H1 (cell line): ENCODE measurements around the gene MTIF2. TPM values are rescaled to one million over a fixed set of nuclear protein-coding genes. Genes with fewer than 3 reads are reported as not detected.

Experiments used
- CTCF ChIA-PET: fragments of 300-600 bp; sonication (Branson Sonifier 250); formaldehyde crosslinking; loops from one replicate; lab custom pipeline; 2021; ENCODE audit not compliant: partially characterized antibody; lab: Charles Lee
- POLR2A ChIA-PET: fragments of 300-600 bp; sonication (Branson Sonifier 250); formaldehyde crosslinking; loops from one replicate; lab custom pipeline; 2021; ENCODE audit warnings: inconsistent platforms; ENCODE audit not compliant: partially characterized antibody; lab: Charles Lee
- DNase-seq, 2 experiments: peaks; one replicate each; pipeline versions ENCODE4 v3.0.0 to v3.0.0-alpha.2; 2010 to 2022; ENCODE audit warnings: low spot score in 2 of 2, low read depth in 1 of 2, mixed read lengths in 1 of 2
- FAIRE-seq: peaks from 2 replicates; lab custom pipeline; 2011; peaks lifted over from hg19 to GRCh38; lab: Jason Lieb, UNC
- H2AFZ ChIP-seq: 2 replicates; pipeline ENCODE4 v1.8.1; 2012; ENCODE audit warnings: low read length, inconsistent platforms
- H2AK5ac ChIP-seq: 2 replicates; pipeline ENCODE4 v1.6.1; 2013; ENCODE audit warnings: low read depth, low read length
- H2BK120ac ChIP-seq: replicated peaks from 2 replicates; pipeline ENCODE3; 2013; ENCODE audit warnings: low read depth, low read length, inconsistent platforms
- H2BK12ac ChIP-seq: 2 replicates; pipeline ENCODE4 v1.6.1; 2013; ENCODE audit warnings: low read depth, low read length
- H2BK15ac ChIP-seq: 2 replicates; pipeline ENCODE4 v1.6.1; 2013; ENCODE audit warnings: low read length
- H2BK20ac ChIP-seq: 2 replicates; pipeline ENCODE4 v1.6.1; 2013; ENCODE audit warnings: low read length
- H2BK5ac ChIP-seq: 2 replicates; pipeline ENCODE4 v1.6.1; 2013; ENCODE audit warnings: low read depth, low read length
- H3K14ac ChIP-seq: 2 replicates; pipeline ENCODE4 v1.6.1; 2013; ENCODE audit warnings: inconsistent platforms; ENCODE audit not compliant: insufficient read length
- H3K18ac ChIP-seq: 2 replicates; pipeline ENCODE4 v1.6.1; 2013; ENCODE audit warnings: low read length; ENCODE audit errors: extremely low read depth
- H3K23ac ChIP-seq: 2 replicates; pipeline ENCODE4 v1.6.1; 2013; ENCODE audit warnings: inconsistent platforms; ENCODE audit not compliant: insufficient read length
- H3K23me2 ChIP-seq: 2 replicates; pipeline ENCODE4 v1.6.1; 2013; ENCODE audit warnings: low read depth, low read length
- H3K27ac ChIP-seq: 2 replicates; pipeline ENCODE4 v1.6.1; 2011; ENCODE audit warnings: low read depth, low read length, inconsistent platforms
- H3K27me3 ChIP-seq, 4 experiments: replicated peaks in 1 of 4; 1 replicate in 1 of 4; 2 replicates in 3 of 4; pipeline versions ENCODE4 v1.6.1 to v1.8.1; 2011 to 2013; ENCODE audit warnings: low read length in 3 of 4, mild to moderate bottlenecking in 3 of 4, inconsistent platforms in 2 of 4, mixed read lengths in 2 of 4, moderate library complexity in 1 of 4; ENCODE audit not compliant: control insufficient read depth in 3 of 4, insufficient read depth in 3 of 4; ENCODE audit errors: extremely low read depth in 1 of 4
- H3K36me3 ChIP-seq, 4 experiments: 2 replicates each; pipeline versions ENCODE4 v1.6.1 to v1.8.1; 2011 to 2013; ENCODE audit warnings: mild to moderate bottlenecking in 4 of 4, low read length in 3 of 4, moderate library complexity in 2 of 4, control low read depth in 1 of 4, inconsistent platforms in 1 of 4; ENCODE audit not compliant: insufficient read depth in 4 of 4, control insufficient read depth in 2 of 4
- H3K4ac ChIP-seq: replicated peaks from 2 replicates; pipeline ENCODE3; 2013; ENCODE audit warnings: low read length, low read depth, mixed read lengths, inconsistent platforms; ENCODE audit not compliant: insufficient read length
- H3K4me1 ChIP-seq, 4 experiments: replicated peaks in 1 of 4; 1 replicate in 1 of 4; 2 replicates in 3 of 4; pipeline versions ENCODE4 v1.6.1 to v1.8.1; 2011 to 2013; ENCODE audit warnings: low read length in 3 of 4, inconsistent platforms in 2 of 4, mixed read lengths in 1 of 4; ENCODE audit not compliant: insufficient read depth in 4 of 4, control insufficient read depth in 3 of 4
- H3K4me2 ChIP-seq, 2 experiments: 2 replicates each; pipeline versions ENCODE4 v1.6.1 to v1.8.1; 2011 to 2013; ENCODE audit warnings: low read depth in 2 of 2, low read length in 2 of 2, control low read depth in 1 of 2, inconsistent platforms in 1 of 2, mild to moderate bottlenecking in 1 of 2; ENCODE audit not compliant: insufficient read depth in 1 of 2
- H3K4me3 ChIP-seq, 4 experiments: fragments of 200-600, 300-600 bp in 1 of 4; sonication (generic), shearing (Covaris generic), sonication (Bioruptor Twin) in 1 of 4; 2 replicates each; pipeline versions ENCODE4 v1.5.1 to v1.8.1; 2011 to 2016; ENCODE audit warnings: low read length in 4 of 4, low read depth in 3 of 4, control low read depth in 2 of 4, inconsistent platforms in 2 of 4, mild to moderate bottlenecking in 2 of 4, mixed read lengths in 1 of 4, moderate library complexity in 1 of 4; ENCODE audit not compliant: insufficient read depth in 2 of 4; ENCODE audit errors: extremely low read depth in 1 of 4
- H3K56ac ChIP-seq: replicated peaks from 2 replicates; pipeline ENCODE3; 2013; ENCODE audit warnings: low read depth, mild to moderate bottlenecking, mixed read lengths, low read length, inconsistent platforms; ENCODE audit not compliant: insufficient read length
- H3K79me1 ChIP-seq: 2 replicates; pipeline ENCODE4 v1.6.1; 2013; ENCODE audit warnings: low read depth, low read length, control low read depth
- H3K79me2 ChIP-seq, 2 experiments: 2 replicates each; pipeline versions ENCODE4 v1.6.1 to v1.8.1; 2012 to 2013; ENCODE audit warnings: low read length in 2 of 2, mild to moderate bottlenecking in 2 of 2, inconsistent platforms in 1 of 2; ENCODE audit not compliant: insufficient read depth in 2 of 2, control insufficient read depth in 1 of 2
- H3K9ac ChIP-seq, 4 experiments: replicated peaks in 1 of 4; 1 replicate in 1 of 4; 2 replicates in 3 of 4; pipeline versions ENCODE4 v1.6.1 to v1.8.1; 2011 to 2013; ENCODE audit warnings: low read depth in 3 of 4, low read length in 3 of 4, control low read depth in 2 of 4, mild to moderate bottlenecking in 2 of 4, moderate library complexity in 2 of 4, inconsistent platforms in 1 of 4; ENCODE audit errors: extremely low read depth in 1 of 4
- H3K9me3 ChIP-seq, 2 experiments: 2 replicates each; pipeline versions ENCODE4 v1.6.1 to v1.8.1; 2012 to 2013; ENCODE audit warnings: mild to moderate bottlenecking in 2 of 2, moderate library complexity in 2 of 2, control low read depth in 1 of 2, inconsistent platforms in 1 of 2, low read depth in 1 of 2, low read length in 1 of 2, mixed read lengths in 1 of 2; ENCODE audit not compliant: insufficient read depth in 2 of 2
- H4K20me1 ChIP-seq, 2 experiments: replicated peaks in 1 of 2; 2 replicates each; pipeline versions ENCODE3 to v1.8.1; 2011 to 2013; ENCODE audit warnings: inconsistent platforms in 2 of 2, low read length in 2 of 2, mild to moderate bottlenecking in 1 of 2; ENCODE audit not compliant: insufficient read depth in 2 of 2, control insufficient read depth in 1 of 2
- H4K5ac ChIP-seq: 2 replicates; pipeline ENCODE4 v1.6.1; 2013; ENCODE audit warnings: low read length, low read depth, mixed read lengths, inconsistent platforms; ENCODE audit not compliant: insufficient read length
- H4K8ac ChIP-seq: 2 replicates; pipeline ENCODE4 v1.8.0; 2013; ENCODE audit warnings: mild to moderate bottlenecking, moderate library complexity, low read length, inconsistent platforms; ENCODE audit not compliant: insufficient read depth; ENCODE audit errors: extremely low read depth
- H4K91ac ChIP-seq: replicated peaks from 2 replicates; pipeline ENCODE3; 2013; ENCODE audit warnings: low read length, mixed read lengths, inconsistent platforms; ENCODE audit not compliant: insufficient read length
- polyA plus RNA-seq, 7 experiments: library from polyadenylated mRNA; depleted of rRNA in 3 of 7; stranded (reverse) in 5 of 7; unstranded in 2 of 7; fragments of >200 nt in 5 of 7; fragments of 200-250 nt in 2 of 7; gene quantifications; 1 replicate in 5 of 7; 2 replicates in 1 of 7; 4 replicates in 1 of 7; pipeline versions ENCODE4 v1.2.1 to v1.2.3, GENCODE V29; 2011 to 2013; ENCODE audit warnings: missing spikeins in 2 of 7, mixed read lengths in 2 of 7
- total RNA-seq: library from RNA; stranded (reverse); fragmentation: NEBNext Ultra II Directional; extraction: Animal tissue kit (Norgen Biotek cat#: 25700); gene quantifications from 2 replicates; pipeline ENCODE4 v1.2.1, GENCODE V29; 2021
- TF ChIP-seq, protein P1 (sequence below): fragments of 300-600 bp; sonication (generic); IDR thresholded peaks from 2 replicates; pipeline ENCODE4 v1.7.1; 2012; ENCODE audit warnings: low read length, moderate library complexity, mild to moderate bottlenecking, inconsistent platforms; ENCODE audit not compliant: insufficient replicate concordance

The MTIF2 gene
- total and polyA plus RNA-seq, 2 of the 8 experiments (the other 6 are each of a cell fraction or from before 2014, with no cell fraction given) = 11.0 to 36.0 TPM

DNA sequence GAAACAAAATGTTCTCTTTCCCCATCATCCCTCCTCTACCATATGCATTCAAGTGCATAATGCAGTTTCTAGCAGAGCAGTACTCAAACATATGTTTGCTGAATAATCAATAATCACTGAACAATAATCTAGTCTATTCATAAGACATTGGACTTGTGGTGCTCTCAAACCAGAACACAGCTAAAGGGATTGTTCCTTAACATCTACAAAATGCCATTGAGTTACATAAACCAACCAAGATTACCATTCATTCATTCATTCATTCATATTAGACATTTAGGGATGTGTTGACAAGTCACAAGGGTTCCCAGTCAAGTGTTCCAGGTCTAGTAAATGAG, 40.8 kb downstream of the MTIF2 start:
- Histone ChIP-seq H3K9me3 (no peaks in the 10 kb centered on the region), H2BK20ac (no peak overlapping the region), H3K4me1 (peaks cover 2 to 4% (median 3%) of the 10 kb centered on the region in 4 experiments; a peak in 6 of 7 replicates), H3K23me2 (peaks cover 3% of the 10 kb centered on the region; the same call in 1 of the 2 replicates), H4K20me1 (peaks cover 0 to 2% of the 10 kb centered on the region in 2 experiments), H2AFZ (no peak overlapping the region), H3K36me3 (peaks cover 0 to 1% (median 0%) of the 10 kb centered on the region in 4 experiments; a peak in 3 of 8 replicates), H4K5ac (no peak overlapping the region), H3K9ac (no peak overlapping the region; a peak in 1 of 7 replicates), H3K27me3 (no peaks in the 10 kb centered on the region), H2BK12ac (no peak overlapping the region), H3K4ac (no peak overlapping the region), H2BK5ac (no peak overlapping the region), H2BK15ac (no peak overlapping the region), H4K91ac (no peak overlapping the region), H3K18ac (no peak overlapping the region), H3K4me2 (no peak overlapping the region), H3K4me3 (no peak overlapping the region), H3K27ac (no peak overlapping the region), H3K14ac (no peak overlapping the region), H3K79me1 (peaks cover 8% of the 10 kb centered on the region), H3K23ac (no peak overlapping the region), H2AK5ac (no peak overlapping the region), H2BK120ac (no peak overlapping the region), H3K56ac (no peak overlapping the region), H3K79me2 (peaks cover 7 to 24% of the 10 kb centered on the region in 2 experiments), H4K8ac (no peak overlapping the region)
- FAIRE-seq = no peak
- DNase-seq = no peak
- ChIA-PET CTCF (interaction anchor here (0.8 kb wide), 1 partner anchor 14 kb away, joined by 4 read pairs; no protein-coding TSS in a partner anchor), POLR2A (no interaction called here)
- TF ChIP-seq, protein P1, sequence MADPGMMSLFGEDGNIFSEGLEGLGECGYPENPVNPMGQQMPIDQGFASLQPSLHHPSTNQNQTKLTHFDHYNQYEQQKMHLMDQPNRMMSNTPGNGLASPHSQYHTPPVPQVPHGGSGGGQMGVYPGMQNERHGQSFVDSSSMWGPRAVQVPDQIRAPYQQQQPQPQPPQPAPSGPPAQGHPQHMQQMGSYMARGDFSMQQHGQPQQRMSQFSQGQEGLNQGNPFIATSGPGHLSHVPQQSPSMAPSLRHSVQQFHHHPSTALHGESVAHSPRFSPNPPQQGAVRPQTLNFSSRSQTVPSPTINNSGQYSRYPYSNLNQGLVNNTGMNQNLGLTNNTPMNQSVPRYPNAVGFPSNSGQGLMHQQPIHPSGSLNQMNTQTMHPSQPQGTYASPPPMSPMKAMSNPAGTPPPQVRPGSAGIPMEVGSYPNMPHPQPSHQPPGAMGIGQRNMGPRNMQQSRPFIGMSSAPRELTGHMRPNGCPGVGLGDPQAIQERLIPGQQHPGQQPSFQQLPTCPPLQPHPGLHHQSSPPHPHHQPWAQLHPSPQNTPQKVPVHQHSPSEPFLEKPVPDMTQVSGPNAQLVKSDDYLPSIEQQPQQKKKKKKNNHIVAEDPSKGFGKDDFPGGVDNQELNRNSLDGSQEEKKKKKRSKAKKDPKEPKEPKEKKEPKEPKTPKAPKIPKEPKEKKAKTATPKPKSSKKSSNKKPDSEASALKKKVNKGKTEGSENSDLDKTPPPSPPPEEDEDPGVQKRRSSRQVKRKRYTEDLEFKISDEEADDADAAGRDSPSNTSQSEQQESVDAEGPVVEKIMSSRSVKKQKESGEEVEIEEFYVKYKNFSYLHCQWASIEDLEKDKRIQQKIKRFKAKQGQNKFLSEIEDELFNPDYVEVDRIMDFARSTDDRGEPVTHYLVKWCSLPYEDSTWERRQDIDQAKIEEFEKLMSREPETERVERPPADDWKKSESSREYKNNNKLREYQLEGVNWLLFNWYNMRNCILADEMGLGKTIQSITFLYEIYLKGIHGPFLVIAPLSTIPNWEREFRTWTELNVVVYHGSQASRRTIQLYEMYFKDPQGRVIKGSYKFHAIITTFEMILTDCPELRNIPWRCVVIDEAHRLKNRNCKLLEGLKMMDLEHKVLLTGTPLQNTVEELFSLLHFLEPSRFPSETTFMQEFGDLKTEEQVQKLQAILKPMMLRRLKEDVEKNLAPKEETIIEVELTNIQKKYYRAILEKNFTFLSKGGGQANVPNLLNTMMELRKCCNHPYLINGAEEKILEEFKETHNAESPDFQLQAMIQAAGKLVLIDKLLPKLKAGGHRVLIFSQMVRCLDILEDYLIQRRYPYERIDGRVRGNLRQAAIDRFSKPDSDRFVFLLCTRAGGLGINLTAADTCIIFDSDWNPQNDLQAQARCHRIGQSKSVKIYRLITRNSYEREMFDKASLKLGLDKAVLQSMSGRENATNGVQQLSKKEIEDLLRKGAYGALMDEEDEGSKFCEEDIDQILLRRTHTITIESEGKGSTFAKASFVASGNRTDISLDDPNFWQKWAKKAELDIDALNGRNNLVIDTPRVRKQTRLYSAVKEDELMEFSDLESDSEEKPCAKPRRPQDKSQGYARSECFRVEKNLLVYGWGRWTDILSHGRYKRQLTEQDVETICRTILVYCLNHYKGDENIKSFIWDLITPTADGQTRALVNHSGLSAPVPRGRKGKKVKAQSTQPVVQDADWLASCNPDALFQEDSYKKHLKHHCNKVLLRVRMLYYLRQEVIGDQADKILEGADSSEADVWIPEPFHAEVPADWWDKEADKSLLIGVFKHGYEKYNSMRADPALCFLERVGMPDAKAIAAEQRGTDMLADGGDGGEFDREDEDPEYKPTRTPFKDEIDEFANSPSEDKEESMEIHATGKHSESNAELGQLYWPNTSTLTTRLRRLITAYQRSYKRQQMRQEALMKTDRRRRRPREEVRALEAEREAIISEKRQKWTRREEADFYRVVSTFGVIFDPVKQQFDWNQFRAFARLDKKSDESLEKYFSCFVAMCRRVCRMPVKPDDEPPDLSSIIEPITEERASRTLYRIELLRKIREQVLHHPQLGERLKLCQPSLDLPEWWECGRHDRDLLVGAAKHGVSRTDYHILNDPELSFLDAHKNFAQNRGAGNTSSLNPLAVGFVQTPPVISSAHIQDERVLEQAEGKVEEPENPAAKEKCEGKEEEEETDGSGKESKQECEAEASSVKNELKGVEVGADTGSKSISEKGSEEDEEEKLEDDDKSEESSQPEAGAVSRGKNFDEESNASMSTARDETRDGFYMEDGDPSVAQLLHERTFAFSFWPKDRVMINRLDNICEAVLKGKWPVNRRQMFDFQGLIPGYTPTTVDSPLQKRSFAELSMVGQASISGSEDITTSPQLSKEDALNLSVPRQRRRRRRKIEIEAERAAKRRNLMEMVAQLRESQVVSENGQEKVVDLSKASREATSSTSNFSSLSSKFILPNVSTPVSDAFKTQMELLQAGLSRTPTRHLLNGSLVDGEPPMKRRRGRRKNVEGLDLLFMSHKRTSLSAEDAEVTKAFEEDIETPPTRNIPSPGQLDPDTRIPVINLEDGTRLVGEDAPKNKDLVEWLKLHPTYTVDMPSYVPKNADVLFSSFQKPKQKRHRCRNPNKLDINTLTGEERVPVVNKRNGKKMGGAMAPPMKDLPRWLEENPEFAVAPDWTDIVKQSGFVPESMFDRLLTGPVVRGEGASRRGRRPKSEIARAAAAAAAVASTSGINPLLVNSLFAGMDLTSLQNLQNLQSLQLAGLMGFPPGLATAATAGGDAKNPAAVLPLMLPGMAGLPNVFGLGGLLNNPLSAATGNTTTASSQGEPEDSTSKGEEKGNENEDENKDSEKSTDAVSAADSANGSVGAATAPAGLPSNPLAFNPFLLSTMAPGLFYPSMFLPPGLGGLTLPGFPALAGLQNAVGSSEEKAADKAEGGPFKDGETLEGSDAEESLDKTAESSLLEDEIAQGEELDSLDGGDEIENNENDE = no peak
